Esophagus squamous epithelium (tissue), 4 donors: ENCODE measurements around the gene SLC7A7.

ENCODE experiments used
- CTCF ChIP-seq, 6 experiments: fragments of 450-650 bp in 4 of 6; fragments of 200-600 bp in 2 of 6; sonication (generic) in 2 of 6; IDR thresholded peaks; one replicate each; pipeline ENCODE4 v1.5.1; 2016 to 2019; ENCODE audit warnings: antibody characterized with exemption in 6 of 6, mild to moderate bottlenecking in 4 of 6, moderate library complexity in 4 of 6
- POLR2A ChIP-seq, 4 donors: fragments of 450-650 bp; IDR thresholded peaks; one replicate each; pipeline ENCODE4 v1.6.1; 2017; ENCODE audit warnings: antibody characterized with exemption in 4 of 4, mild to moderate bottlenecking in 4 of 4, moderate library complexity in 3 of 4

GRCh38 chr14:22821193-22822015 lies 6.2 kb upstream of the SLC7A7 start:
- TF ChIP-seq POLR2A (IDR thresholded peaks at IDR 0.05) (no peak), CTCF (IDR thresholded peaks at IDR 0.05) (no peak)
